ENCODE measurements around the gene AMH.
"Not testable (repeated sequence)": the region's sequence is repeated elsewhere in the genome, so short reads cannot be mapped to it uniquely, and the experiment has no call there.

Gene AMH

DNA sequence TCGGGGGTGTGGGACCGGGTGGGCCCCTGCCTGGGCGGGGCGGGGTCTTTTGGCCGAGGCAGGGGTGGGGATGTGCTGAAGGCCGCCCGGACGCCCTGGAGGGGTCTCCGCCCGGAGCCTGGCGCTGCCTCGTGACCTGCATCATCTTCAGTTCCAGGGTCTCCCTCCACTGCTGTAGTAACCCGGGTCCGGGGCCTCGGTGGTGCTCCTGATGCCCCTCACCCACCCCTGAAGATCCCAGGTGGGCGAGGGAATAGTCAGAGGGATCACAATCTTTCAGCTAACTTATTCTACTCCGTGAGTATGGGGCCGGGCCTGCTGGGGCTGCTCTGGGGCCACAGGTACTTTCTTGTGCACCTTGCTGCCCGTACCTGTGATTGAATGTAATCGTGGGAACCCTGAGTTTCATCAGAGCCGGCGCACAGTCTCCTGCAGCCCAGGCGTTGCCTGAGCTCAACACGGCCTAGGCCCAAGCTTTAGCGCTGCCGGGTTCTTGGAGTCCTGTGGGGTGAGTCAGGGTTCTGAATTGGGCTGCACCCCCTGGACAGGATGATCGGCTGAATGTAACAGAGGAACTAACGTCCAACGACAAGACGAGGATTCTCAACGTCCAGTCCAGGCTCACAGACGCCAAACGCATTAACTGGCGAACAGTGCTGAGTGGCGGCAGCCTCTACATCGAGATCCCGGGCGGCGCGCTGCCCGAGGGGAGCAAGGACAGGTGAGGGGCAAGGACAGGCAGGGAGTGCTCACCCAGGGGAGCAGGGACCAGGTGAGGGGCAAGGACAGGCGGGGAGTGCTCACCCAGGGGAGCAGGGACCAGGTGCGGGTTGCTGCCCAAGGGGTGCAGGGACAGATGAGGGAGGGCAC lies 22.3 kb downstream of the AMH start:
- no peak for DNase-seq

DNA sequence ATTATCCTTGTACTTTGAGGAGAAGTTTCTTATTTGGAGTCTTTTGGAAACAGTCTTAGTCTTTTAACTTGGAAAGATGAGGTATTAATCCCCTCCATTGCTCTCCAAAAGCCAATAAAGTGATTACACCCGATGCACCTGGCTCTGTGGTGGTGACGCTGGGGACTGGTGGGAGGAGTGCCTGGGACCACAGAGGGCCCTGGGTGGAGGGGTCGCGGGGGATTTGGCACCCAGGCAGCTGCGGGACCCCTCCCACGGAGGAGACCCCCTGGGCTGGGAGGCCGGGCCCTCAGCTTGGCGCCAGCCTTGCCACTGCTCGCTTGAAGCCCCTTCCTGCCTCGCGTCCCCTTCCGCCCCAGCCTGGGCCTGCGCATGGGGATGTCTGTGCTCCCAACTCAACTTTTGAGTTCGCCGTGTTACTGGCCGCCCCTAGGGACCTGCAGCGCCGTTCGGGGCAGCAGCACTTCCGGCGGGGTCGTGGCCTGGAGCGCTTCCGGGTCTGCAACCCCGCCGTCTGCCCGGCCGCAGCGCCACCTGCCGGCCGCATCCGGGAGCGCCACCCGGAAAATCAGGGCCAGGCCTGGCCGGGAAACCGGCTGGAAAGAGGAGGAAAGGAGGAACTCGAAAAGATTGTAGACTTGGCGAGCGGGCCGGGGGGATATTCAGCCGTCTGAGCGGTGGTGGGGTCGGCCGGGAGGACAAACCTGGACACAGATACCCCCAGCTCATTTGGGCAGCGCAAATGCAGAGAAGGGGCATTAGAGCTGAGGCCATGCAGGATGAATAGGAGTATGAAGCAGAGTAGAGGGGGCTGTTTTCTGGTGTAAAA lies 24.4 kb downstream of the AMH start:
- DNase-seq: peak; percentile 95

DNA sequence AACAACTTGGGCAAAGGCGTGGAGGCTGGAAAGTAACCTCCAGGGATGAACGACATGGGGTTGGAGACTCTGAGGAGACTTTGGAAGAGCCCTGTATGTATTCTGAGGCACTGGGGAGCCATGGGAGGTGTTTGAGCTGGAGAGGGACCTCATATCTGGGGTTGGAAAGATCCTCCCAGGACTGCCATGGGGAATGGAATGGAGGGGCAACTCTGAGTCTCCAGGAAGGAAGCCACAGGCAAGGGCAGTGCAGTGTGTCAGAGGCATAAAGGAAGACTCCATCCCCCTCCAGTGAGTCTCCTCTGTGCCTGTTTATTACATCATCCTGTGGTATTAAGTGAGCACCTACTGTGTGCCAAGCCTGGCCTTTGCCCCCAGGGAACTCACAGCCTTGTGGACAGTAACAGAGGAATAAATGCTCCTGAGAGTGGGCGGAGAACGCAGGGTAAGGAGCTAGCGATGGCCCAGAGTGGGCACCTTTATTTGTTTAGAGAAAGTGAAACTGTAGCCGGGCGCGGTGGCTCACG lies 25.1 kb downstream of the AMH start:
- peak; percentile 41 for DNase-seq

DNA sequence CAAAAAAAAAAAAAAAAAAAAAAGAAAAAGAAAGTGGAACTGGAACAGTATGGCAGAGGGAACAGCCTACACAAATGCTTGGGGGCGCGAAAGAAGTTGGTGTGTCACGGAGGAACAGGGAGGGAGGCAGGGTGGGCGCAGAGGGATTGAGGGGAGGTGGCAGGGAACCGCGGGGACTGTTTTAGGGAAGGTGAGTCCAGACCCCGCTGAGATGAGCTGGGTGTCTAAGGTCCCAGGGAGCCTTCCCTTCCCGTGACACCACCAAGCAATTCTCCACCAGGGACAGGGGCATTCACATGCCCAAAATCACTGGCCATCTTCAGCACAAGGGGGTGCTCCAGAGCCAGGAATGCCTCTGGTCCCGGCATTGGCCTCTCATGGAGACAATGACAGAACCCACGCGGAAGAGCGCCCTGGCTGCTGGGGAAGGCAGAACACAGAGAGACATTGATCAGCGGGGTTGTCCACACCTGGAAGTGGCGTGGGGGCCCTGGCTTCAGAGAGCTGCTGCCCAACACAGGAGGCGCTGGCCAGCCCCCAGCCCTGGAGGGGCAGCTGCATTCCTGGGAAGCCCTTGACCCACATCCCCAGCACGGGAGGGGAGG lies 25.9 kb downstream of the AMH start:
- peak; percentile 91 for DNase-seq

DNA sequence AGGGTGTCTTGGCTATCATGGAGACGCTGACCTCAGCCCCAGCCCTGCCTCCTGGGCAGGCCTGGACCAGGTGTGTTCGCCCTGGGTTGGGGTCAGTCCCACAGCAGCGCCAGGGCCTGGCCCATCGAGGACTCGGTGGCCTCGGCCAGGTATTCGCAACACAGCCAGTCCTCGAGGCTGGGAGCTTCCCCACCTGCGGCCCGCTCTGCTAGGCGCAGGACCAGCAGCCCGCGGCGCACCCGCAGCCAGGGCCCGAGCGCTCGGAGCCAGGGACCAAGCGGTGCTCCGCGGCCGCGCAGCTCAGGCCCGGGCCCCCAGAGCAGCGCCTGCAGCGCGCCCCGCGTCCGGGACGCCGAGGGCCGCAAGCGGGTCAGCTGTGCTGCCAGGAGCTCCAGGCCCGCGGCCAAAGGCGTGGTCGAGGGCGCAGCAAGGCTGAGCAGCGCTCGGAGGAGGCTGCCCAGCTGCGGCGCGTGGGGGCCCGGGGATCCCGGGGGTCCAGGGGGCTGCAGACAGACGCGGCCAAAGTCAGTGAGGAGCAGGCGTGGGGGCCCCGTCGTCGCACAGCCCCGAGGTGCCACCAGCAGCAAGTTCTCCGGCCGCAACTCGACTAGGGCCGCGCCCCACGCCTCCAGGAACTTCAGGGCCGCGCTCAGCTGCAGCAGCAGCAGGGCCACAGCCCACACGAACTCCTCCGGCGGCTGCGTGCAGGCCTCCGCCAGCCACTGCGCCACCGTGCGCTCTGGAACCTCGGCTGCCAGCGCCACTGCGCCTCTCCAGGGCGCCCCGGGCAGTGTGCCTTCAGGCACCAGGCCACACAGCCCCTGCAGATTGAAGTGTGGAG lies 26.7 kb downstream of the AMH start:
- DNase-seq: peak; percentile 48

DNA sequence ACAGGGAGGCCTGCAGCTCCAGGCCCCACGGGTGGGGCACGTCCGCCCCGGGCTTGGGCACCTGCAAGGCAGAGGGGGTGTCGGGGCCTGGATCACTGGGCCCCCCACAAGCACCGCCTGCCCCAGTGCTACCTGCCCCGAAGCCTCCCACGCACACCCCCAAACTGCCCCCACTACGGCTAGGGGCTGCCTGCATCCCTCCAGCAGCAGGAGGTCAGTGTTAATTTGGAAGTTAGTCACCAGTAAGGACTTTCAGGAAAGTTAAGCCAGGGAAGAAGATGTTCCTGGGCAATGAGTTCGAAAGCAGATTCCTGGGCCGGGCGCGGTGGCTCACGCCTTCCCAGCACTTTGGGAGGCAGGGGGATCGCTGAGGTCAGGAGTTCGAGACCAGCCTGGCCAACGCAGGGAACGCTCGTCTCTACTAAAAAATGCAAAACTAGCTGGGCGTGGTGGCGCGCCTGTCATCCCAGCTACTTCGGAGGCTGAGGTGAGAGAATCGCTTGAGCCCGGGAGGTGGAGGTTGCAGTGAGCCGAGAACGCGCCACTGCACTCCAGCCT lies 27.4 kb downstream of the AMH start:
- peak; percentile 52 for DNase-seq

DNA sequence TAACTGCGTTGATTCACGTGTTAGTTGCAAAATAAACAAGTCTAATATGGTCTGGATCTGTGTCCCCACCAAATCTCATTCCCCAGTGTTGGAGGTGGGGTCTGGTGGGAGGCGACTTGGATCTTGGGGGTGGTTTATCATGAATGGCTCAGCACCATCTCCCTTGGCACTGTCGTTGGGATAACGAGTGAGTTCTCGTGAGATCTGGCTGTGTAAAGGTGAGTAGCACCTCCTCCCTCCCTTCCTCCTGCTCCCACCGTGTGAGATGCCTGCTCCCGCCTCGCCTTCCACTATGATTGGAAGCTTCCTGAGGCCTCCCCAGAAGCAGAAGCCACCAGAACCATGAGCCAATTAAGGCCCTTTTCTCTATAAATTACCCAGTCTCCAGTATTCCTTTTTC lies 28.0 kb downstream of the AMH start:
- no peak for DNase-seq

DNA sequence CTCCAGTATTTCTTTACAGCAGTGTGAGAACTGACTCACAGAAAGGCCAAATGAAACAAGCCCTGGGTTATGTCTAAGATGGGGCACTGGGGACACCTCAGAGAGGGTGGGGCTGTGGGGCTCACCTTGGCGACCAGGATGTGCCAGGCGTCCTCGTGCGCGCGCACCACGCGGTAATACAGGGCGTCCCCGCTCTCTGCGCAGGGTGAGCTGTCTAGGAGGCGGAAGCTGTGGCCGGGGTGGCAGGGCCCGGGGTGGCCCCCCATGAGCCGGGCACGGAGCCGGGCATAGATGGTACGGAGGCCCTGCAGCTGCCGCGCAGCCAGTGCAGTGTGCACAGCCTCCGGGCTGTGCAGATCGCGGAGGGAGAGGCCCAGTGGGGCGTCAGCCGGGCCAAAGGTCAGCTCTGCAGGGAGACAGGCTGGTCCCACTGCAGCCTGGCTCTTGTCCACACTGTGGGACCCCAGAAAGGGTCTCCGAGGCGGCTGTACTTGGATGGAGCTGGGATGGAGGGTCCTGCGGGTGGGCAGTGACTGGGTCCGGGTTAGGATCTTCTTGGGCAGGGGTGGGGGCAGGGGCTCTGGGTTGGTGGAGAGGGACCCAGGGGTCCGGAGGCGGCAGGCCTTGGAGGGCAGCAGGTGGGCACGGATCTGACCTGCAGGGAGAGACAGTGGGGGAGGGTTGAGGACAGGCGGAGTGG lies 29.5 kb downstream of the AMH start:
- peak; percentile 45 for DNase-seq

DNA sequence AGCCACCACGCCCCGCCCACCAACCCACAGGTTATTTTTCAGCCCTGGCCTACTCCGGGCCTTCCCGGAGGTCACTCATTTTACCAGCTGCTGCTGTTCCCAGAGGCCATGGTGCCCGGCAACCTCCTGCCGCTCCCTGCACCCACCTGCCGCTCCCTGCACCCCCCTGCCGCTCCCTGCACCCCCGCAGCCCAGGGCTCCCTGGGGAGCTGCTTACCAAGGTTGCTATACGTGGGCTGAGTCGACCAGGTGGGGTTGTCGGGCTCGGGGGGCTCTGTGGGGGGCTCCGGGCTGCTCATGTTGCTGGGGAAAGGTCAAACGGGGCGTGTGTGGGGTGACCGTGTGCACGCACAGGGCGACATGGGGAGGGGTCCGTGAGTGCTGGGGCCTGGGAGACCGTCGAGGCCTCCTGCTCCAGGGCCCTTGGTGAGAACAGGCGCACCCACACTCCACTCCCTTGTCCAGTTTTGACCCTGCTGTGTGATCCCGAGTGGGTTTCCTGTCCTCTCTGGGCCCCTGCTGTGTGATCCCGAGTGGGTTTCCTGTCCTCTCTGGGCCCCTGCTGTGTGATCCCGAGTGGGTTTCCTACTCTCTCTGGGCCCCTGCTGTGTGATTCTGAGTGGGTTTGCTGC lies 31.6 kb downstream of the AMH start:
- peak; percentile 37 for DNase-seq

DNA sequence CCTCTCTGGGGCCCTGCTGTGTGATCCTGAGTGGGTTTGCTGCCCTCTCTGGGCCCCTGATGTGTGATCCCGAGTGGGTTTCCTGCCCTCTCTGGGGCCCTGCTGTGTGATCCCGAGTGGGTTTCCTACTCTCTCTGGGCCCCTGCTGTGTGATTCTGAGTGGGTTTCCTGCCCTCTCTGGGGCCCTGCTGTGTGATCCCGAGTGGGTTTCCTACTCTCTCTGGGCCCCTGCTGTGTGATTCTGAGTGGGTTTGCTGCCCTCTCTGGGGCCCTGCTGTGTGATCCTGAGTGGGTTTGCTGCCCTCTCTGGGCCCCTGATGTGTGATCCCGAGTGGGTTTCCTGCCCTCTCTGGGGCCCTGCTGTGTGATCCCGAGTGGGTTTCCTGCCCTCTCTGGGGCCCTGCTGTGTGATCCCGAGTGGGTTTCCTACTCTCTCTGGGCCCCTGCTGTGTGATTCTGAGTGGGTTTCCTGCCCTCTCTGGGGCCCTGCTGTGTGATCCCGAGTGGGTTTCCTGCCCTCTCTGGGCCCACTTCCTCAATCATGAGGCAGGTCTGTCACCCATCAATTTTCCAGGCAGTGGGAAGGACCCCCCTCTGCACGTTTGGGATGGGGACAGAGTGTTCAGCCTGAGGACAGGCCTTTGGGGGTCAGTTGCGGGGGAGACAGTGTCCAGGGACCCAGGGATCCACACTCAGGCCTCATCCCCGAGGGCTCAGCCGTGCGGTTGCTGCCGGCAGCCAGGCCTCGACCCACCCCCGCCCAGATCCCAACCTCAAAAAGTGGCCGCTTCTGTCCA lies 32.3 kb downstream of the AMH start:
- DNase-seq: not testable (repeated sequence)

DNA sequence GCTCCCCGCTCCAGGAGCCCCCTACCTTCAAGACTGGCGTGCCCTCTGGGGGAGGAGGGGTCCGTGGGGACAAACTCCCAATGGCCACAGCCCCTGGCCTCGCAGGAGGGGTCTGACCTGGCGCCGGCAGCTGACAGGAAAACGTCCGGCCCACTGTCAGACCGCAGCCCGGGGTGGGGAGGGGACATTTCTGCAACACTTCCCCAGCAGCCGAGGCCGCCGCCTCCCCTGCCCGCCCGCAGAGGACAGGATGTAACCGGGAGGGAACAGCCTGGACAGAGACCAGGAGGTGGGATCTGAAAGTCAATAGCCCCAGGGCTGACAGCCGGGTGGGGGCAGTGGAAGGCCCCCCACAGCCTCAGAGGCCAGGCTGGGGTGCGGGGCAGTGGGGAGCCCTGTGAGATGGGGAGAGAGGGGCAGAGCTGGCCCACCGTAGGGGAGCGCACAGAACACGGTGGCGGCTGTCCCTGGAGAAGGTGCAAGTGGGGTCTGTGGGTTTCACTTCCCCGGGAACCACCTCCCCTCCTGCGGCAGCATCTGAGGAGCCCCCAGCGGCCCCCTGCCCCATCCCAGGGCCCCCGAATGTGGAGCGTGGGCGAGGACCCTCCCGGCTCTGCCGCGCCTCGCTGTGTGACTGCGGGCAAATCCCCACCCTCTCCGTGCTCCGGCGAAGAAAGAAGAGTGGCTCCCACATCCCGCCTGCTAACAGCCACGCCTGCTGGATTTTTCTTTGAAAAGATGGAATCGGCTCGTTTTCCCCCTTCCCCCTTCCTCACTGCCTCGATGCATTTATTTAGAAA lies 33.1 kb downstream of the AMH start, which contains the start of gene PEAK3:
PEAK3 (minus strand) TSS at position 114 of the 800 bp plus-strand sequence. CDS start 1,244 bp downstream, outside the sequence.
- DNase-seq: peak; percentile 88

DNA sequence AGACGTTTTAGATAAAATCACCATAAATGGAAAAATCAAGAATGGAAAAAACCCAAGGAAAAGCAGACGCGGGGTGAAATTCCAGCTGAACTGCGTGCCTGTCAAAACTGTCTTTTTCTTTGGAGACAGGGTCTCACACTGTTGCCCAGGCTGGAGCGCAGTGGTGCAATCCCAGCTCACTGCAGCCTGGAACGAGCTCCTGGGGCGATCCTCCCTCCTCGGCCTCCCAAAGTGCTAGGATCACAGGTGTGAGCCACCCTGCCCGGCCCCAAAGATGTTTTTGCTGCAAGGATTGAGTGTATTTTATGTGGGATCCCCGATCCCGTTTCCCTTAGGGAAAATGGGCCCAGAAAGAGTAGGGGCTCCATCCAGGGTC lies 33.7 kb downstream of the AMH start:
- peak; percentile 32 for DNase-seq

DNA sequence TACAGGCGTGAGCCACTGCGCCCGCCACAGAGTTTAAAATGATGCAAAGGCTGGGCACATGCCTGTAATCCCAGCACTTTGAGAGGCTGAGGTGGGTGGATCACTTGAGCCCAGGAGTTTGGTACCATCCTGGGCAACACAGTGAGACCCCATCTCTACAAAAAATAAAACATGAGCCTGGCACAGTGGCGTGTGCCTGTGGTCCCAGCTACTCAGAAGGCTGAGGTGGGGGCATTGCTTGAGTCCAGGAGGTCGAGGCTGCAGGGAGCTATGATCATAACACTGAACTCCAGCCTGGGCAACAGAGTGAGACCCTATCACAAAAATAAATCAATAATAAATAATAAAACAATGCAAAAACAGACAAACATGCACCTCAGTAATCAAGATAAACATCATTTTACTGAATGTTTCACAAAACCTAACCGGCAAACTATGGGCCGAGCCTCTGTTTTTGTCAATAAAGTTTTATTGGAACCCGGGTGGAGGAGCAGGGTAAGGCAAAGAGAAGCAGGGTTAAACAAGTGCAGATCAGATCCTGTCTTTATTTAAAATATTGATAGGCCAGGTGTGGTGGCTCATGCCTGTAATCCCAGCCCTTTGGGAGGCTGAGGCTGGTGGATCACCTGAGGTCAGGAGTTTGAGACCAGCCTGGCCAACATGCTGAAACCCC lies 34.8 kb downstream of the AMH start:
- no peak for DNase-seq

DNA sequence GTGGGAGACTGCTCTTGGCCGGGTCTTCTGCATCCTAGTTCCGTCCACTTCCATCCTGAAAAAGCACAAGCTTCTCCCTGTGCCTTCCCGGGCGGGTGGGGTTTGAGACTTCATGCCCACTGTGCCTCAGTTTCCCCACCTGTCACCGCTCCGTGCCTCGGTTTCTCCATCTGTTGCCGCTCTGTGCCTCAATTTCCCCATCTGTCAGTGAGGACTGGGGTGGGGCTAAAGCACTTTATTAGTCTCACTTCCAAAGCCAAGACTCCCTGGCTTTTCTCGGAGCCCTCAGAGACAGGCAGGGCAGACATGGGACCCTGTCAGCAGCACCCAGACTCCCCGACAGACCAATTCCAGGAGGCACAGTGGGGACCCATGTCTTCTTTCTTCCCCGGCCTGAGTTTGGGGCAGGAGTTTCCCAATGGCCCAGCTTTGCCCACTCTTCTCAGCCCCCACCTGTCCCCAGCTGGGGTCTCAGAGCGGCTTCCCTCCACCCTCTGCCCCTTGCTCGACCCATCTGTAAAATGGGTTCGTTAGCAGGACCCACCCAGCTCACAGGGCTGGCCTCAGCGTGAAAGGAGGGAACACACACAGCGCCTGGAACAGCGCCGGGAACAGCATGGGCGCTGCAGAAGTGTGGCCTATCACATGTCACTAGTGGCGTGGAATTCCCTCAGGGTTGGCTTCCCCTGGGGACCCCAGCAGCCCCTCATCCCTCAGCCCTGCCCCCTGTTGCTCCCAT lies 37.4 kb downstream of the AMH start:
- no peak for DNase-seq

DNA sequence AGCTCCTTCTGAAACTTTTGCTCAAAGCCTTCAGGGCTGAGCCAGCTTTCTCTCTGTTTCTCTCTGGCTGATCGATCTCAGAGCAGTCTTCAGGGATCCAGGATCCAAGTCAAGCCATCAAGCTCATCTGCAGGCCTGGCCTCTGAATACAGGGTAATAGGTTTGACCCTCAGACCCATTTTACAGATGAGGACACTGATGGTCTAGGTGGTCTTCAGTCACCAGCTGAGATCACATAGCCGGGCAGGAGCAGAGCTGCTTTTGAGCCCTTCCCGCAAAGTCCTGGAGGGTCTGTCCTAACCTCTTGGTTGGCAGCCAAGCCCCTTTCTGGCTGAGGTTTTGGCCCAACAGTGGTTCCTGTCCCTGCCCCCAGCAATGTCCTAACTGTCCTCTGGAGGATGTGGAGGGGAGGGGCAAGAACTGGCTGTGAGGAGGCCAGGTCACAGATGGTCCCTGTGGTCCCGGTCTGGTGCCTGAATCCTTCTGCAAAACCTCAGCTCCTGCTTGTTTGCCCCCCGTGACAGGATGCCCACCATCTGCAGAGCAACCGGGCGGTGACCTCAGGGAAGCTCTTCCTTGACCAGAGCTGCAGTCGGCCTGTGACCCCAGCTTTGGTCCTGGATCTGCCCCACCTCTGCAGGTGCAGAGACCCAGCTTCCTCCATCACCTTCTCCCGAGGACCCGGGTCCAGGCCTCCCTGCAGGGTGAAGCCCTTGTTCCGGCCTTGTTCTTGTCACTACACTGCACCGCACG lies 38.6 kb downstream of the AMH start:
- DNase-seq: no peak

DNA sequence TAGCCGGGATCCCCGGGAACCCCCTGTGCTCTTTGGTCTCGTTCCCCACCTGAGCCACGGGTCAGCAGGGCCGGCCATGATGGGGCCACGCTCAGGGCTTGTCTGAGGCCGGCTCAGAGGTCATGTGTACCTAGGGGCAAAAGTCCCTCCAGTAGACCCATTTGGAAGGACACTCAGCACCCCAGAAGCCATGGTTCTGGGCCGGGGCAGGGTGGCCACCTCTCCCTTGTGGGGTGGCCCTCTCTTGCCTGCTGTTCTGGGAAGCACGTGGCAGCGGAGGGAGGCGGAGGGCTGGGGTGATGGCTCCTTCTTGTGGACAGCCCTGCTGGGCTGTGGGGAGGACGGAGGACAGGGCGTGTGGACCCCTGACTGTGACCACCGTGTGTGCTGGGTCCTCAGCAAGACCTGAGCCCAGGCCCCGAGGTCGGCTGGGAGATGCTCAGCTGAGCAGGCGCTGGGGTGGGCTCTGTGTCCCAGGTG lies 39.3 kb downstream of the AMH start:
- no peak for DNase-seq
